ENCODE results near the gene PIGL. TPM values are rescaled to one million over a fixed set of nuclear protein-coding genes. Genes with fewer than 3 reads are reported as not detected.

The PIGL gene
- total RNA-seq, 1 donor from 2014 or later = 65.8 TPM

DNA sequence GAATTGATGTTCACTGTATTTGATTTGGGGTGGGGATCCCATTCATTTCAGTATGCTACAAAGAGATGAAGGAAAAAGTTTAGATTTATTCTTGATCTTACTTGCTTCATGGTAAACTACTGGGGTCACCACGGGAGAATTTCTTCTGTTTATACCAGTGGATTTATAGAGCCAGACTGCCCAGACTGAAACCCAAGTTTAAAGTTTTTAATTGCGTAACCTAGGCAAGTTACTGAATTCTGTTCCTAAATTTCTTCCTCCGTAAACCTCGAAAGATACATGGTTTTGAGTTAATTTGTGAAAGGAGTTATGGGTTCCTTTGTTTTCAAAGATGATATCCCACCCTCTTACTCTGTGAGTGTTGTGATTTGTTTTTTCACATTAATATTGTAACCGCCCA, 26.4 kb downstream of the PIGL start:
- Histone ChIP-seq H3K4me3 (no peak overlapping the region), H3K27ac (no peak overlapping the region), H3K9me3 (no peaks in the 10 kb centered on the region), H3K27me3 (no peaks in the 10 kb centered on the region), H3K36me3 (no peaks in the 10 kb centered on the region), H3K4me1 (no peaks in the 10 kb centered on the region)
- TF ChIP-seq POLR2AphosphoS5 (IDR thresholded peaks at IDR 0.05; ENCODE audit: insufficient read depth in 1 of 2, low read depth in 1 of 2) (no peak), POLR2A (IDR thresholded peaks at IDR 0.05) (no peak)
- TF ChIP-seq, protein P1, sequence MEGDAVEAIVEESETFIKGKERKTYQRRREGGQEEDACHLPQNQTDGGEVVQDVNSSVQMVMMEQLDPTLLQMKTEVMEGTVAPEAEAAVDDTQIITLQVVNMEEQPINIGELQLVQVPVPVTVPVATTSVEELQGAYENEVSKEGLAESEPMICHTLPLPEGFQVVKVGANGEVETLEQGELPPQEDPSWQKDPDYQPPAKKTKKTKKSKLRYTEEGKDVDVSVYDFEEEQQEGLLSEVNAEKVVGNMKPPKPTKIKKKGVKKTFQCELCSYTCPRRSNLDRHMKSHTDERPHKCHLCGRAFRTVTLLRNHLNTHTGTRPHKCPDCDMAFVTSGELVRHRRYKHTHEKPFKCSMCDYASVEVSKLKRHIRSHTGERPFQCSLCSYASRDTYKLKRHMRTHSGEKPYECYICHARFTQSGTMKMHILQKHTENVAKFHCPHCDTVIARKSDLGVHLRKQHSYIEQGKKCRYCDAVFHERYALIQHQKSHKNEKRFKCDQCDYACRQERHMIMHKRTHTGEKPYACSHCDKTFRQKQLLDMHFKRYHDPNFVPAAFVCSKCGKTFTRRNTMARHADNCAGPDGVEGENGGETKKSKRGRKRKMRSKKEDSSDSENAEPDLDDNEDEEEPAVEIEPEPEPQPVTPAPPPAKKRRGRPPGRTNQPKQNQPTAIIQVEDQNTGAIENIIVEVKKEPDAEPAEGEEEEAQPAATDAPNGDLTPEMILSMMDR (IDR thresholded peaks at IDR 0.05) = no peak
- intact Hi-C loops (cut with DNase I) = no loop called here
- no peak for DNase-seq (ENCODE audit: extremely low spot score in 2 of 2)

DNA sequence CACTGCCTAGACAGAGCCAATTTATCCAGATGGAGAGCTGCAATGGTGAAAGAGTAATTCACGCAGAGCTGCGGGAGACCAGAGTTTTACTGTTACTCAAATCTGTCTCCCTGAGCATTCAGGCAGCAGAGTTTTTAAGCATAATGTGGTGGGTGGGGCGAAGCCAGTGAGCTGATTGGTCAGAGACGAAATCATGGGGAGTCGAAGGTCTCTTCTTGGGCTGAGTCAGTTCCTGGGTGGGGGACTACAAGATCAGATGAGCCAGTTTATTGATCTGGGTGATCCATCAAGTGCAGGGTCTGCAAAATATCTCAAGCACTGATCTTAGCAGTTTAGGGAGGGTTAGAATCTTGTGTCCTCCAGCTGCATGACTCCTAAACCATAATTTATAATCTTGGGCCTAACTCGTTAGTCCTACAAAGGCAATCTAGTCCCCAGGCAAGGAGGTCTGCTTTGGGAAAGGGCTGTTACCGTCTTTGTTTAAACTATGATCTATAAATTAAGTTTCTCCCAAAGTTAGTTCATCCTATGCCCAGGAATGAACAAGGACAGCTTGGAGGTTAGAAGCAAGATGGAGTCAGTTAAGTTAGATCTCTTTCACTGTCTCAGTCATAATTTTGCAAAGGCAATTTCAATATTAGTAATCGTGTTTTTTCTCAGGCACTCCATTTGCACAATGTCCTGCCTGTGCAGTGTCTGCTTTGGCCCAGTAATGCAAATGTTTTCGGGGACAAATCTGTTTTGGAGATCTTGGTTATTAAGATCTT, 27.0 kb downstream of the PIGL start:
- intact Hi-C loops (cut with DNase I) = no loop called here
- Histone ChIP-seq H3K27ac (no peak overlapping the region), H3K4me1 (no peaks in the 10 kb centered on the region), H3K4me3 (no peak overlapping the region), H3K27me3 (no peaks in the 10 kb centered on the region), H3K9me3 (no peaks in the 10 kb centered on the region), H3K36me3 (no peaks in the 10 kb centered on the region)
- TF ChIP-seq, protein P1 (IDR thresholded peaks at IDR 0.05) = no peak
- TF ChIP-seq POLR2A (IDR thresholded peaks at IDR 0.05) = no peak
- TF ChIP-seq POLR2AphosphoS5 (IDR thresholded peaks at IDR 0.05; ENCODE audit: insufficient read depth in 1 of 2, low read depth in 1 of 2) = no peak
- no peak for DNase-seq (ENCODE audit: extremely low spot score in 2 of 2)

DNA sequence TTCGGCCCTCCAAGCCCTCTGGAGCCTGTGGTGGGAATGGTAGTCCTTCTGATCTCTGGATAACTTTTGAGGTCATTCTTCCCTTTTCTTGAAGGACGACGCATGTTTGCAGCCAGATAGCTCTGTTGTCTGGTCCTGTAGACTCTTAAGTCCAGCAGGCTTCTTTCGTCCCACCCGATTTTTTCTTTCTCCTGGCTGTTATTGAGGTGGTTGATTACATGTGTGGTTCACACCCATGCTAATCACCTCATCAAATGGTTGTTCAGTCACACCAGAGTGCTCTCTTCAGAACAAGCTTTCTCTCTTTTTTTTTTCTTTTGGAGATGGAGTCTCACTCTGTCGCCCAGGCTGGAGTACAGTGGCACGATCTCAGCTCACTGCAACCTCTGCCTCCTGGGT, 30.6 kb downstream of the PIGL start:
- Histone ChIP-seq H3K27ac (no peak overlapping the region), H3K36me3 (no peaks in the 10 kb centered on the region), H3K4me3 (no peak overlapping the region), H3K4me1 (no peaks in the 10 kb centered on the region), H3K27me3 (no peaks in the 10 kb centered on the region), H3K9me3 (no peaks in the 10 kb centered on the region)
- intact Hi-C loops (cut with DNase I) = no loop called here
- DNase-seq (ENCODE audit: extremely low spot score in 2 of 2) = no peak
- TF ChIP-seq POLR2A (IDR thresholded peaks at IDR 0.05) (no peak), POLR2AphosphoS5 (IDR thresholded peaks at IDR 0.05; ENCODE audit: insufficient read depth in 1 of 2, low read depth in 1 of 2) (no peak)
- TF ChIP-seq, protein P1 (IDR thresholded peaks at IDR 0.05) = no peak

DNA sequence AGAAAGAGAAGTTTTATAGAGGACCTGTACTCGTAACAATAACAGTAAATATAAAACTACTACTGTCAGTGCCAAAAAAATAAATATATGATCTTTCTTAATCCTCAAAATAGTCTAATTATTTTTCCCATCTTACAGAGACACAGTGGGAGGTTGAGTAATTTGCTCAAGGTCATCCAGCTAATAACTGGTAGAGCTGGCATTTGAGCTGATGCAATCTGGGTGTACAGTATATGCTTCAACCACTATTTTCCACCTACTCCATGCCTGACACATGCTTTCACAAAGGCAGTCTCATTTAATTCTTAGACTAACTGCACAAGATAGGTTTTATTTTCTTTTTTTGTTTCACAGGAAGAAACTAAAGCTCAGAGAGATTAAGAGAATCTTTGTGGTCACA, 33.6 kb downstream of the PIGL start:
- Histone ChIP-seq H3K4me3 (no peak overlapping the region), H3K27ac (no peak overlapping the region), H3K4me1 (peaks cover 5% of the 10 kb centered on the region), H3K27me3 (no peaks in the 10 kb centered on the region), H3K36me3 (no peaks in the 10 kb centered on the region), H3K9me3 (no peaks in the 10 kb centered on the region)
- no peak for DNase-seq (ENCODE audit: extremely low spot score in 2 of 2)
- no peak for TF ChIP-seq POLR2A (IDR thresholded peaks at IDR 0.05)
- TF ChIP-seq POLR2AphosphoS5 (IDR thresholded peaks at IDR 0.05; ENCODE audit: insufficient read depth in 1 of 2, low read depth in 1 of 2) = no peak
- TF ChIP-seq, protein P1 (IDR thresholded peaks at IDR 0.05) = no peak
- intact Hi-C loops (cut with DNase I) = no loop called here

DNA sequence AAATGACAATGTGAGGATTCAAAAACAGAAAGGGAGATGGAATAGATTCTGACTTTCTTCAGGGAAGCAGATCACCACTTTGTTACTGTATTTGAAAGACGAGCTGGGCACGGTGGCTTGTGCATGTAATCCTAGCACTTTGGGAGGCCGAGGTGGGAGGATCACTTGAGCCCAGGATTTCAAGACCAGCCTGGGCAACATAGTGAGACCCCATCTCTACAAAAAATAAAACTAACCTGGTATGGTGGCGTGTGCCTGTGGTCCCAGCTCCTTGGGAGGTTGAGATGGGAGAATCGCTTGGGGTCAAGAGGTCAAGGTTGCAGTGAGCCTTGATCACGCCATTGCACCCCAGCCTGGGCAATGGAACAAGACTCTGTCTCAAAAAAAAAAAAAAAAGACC, 34.0 kb downstream of the PIGL start:
- Histone ChIP-seq H3K27ac (no peak overlapping the region), H3K27me3 (no peaks in the 10 kb centered on the region), H3K9me3 (no peaks in the 10 kb centered on the region), H3K4me3 (no peak overlapping the region), H3K4me1 (peaks cover 9% of the 10 kb centered on the region), H3K36me3 (no peaks in the 10 kb centered on the region)
- TF ChIP-seq POLR2A (IDR thresholded peaks at IDR 0.05) (no peak), POLR2AphosphoS5 (IDR thresholded peaks at IDR 0.05; ENCODE audit: insufficient read depth in 1 of 2, low read depth in 1 of 2) (no peak)
- TF ChIP-seq, protein P1 (IDR thresholded peaks at IDR 0.05) = no peak
- DNase-seq (ENCODE audit: extremely low spot score in 2 of 2) = no peak
- intact Hi-C loops (cut with DNase I) = no loop called here
